Measurements from ENCODE around the gene WDR46. TPM values are rescaled to one million over a fixed set of nuclear protein-coding genes. Genes with fewer than 3 reads are reported as not detected.

WDR46 gene
- total and polyA plus RNA-seq, 2 experiments from 2014 or later: 71.4 to 104 TPM

- TF ChIP-seq CTCF (conservative IDR thresholded peaks at IDR 0.05; ENCODE audit: low read depth in 2 of 2) (no peak), STAT1 (IDR thresholded peaks at IDR 0.05; ENCODE audit: unreplicated experiment) (no peak), JUNB (IDR thresholded peaks at IDR 0.05; ENCODE audit: unreplicated experiment) (no peak), ZNF331 (CRISPR knock-in tag; IDR thresholded peaks at IDR 0.05; ENCODE audit: low read depth) (no peak), ZNF462 (CRISPR knock-in tag; IDR thresholded peaks at IDR 0.05) (no peak), ZNF114 (CRISPR knock-in tag; IDR thresholded peaks at IDR 0.05) (no peak), POLR2AphosphoS5 (IDR thresholded peaks at IDR 0.05; ENCODE audit: low read depth) (no peak), REST (IDR thresholded peaks at IDR 0.05; ENCODE audit: unreplicated experiment) (no peak), EZH2phosphoT487 (IDR thresholded peaks at IDR 0.05; ENCODE audit: unreplicated experiment) (no peak), ETS1 (IDR thresholded peaks at IDR 0.05) (no peak), EZH2 (IDR thresholded peaks at IDR 0.05; ENCODE audit: low read depth, unreplicated experiment) (no peak), CREB1 (CRISPR knock-in tag; IDR thresholded peaks at IDR 0.05; ENCODE audit: low read depth) (no peak), NANOG (IDR thresholded peaks at IDR 0.05; ENCODE audit: borderline replicate concordance) (no peak)
- peaks cover 14% of the 10 kb centered on the region for H3K36me3 ChIP-seq (ENCODE audit: insufficient read depth)
- H3K27me3 ChIP-seq (ENCODE audit: insufficient read depth): no peaks in the 10 kb centered on the region
- Mint-ChIP-seq H3K4me1 (peaks cover 63% of the 10 kb centered on the region), H3K27me3 (ENCODE audit: insufficient read depth, low read depth, poor library complexity) (peaks cover 15% of the 10 kb centered on the region), H3K27ac (peak overlapping the region; percentile 92), H3K4me3 (peak overlapping the region; percentile 90), H3K36me3 (ENCODE audit: low read depth) (peaks cover 42% of the 10 kb centered on the region), H3K9me3 (no peaks in the 10 kb centered on the region; the same call in 1 of the 3 replicates)
- peaks cover 36% of the 10 kb centered on the region for H3K79me2 ChIP-seq (replicated peaks; ENCODE audit: insufficient read depth)
- H3K27ac ChIP-seq (ENCODE audit: low read depth): peak overlapping the region; percentile 69; the same call in 1 of the 2 replicates
- peak overlapping the region; percentile 92 for H3K4me2 ChIP-seq
- peaks cover 47% of the 10 kb centered on the region for H3K4me1 ChIP-seq (ENCODE audit: insufficient read depth)
- peaks cover 11% of the 10 kb centered on the region for H4K20me1 ChIP-seq (replicated peaks; ENCODE audit: insufficient read depth)
- peaks cover 20% of the 10 kb centered on the region for H3F3A ChIP-seq (replicated peaks; ENCODE audit: low read depth)
- ATAC-seq (no peak), DNase-seq (ENCODE audit: low spot score) (peak; percentile 41)
- H3K4me3 ChIP-seq: peak overlapping the region; percentile 30; the same call in 1 of the 2 replicates
- H2AFZ ChIP-seq: no peak overlapping the region
- no peaks in the 10 kb centered on the region for H3K9me2 ChIP-seq (ENCODE audit: insufficient read depth)
These were observed 31.5 kb upstream of the WDR46 start for GRCh38 chr6:33320315-33321181.
